ENCODE results near the gene CTNNA3. TPM values are rescaled to one million over a fixed set of nuclear protein-coding genes. Genes with fewer than 3 reads are reported as not detected.

The CTNNA3 gene
- total RNA-seq, 2 donors from 2014 or later: 3.2 to 7.2 TPM

DNA sequence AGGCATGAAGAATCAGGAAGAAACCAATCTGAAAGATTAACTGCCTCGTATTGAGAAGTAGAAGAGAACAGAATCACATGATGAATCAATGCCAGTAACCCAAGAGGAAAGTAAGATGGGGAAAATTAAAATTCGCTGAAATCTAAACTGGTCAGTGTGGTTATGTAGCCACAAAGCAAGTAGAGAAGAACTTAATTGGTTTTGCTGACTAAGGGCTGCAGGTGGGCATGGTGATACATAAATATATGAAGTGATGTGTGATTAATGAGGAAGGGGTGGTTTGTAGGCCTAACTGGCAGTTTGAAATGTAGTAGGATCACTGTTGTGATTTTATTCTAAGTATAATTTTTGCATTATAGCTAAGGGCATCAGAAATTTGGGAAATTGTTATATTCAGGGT lies 853.6 kb downstream of the CTNNA3 start:
- TF ChIP-seq, protein P1, sequence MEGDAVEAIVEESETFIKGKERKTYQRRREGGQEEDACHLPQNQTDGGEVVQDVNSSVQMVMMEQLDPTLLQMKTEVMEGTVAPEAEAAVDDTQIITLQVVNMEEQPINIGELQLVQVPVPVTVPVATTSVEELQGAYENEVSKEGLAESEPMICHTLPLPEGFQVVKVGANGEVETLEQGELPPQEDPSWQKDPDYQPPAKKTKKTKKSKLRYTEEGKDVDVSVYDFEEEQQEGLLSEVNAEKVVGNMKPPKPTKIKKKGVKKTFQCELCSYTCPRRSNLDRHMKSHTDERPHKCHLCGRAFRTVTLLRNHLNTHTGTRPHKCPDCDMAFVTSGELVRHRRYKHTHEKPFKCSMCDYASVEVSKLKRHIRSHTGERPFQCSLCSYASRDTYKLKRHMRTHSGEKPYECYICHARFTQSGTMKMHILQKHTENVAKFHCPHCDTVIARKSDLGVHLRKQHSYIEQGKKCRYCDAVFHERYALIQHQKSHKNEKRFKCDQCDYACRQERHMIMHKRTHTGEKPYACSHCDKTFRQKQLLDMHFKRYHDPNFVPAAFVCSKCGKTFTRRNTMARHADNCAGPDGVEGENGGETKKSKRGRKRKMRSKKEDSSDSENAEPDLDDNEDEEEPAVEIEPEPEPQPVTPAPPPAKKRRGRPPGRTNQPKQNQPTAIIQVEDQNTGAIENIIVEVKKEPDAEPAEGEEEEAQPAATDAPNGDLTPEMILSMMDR (conservative IDR thresholded peaks at IDR 0.05): no peak
- Histone ChIP-seq H3K4me3 (ENCODE audit: low read length) (no peak overlapping the region), H3K27ac (ENCODE audit: low read depth, low read length) (no peak overlapping the region), H3K9me3 (ENCODE audit: control insufficient read depth, low read length) (no peaks in the 10 kb centered on the region), H3K9ac (ENCODE audit: extremely low read depth, low read length, poor library complexity, severe bottlenecking) (no peak overlapping the region), H3K27me3 (ENCODE audit: control insufficient read depth, insufficient read depth, low read length, poor library complexity, severe bottlenecking) (no peaks in the 10 kb centered on the region), H3K36me3 (ENCODE audit: control insufficient read depth, insufficient read depth, low read length) (no peaks in the 10 kb centered on the region), H3K4me1 (ENCODE audit: control insufficient read depth, insufficient read depth, low read length) (no peaks in the 10 kb centered on the region)
- H3K9me3 Mint-ChIP-seq: no peaks in the 10 kb centered on the region
- DNase-seq: no peak
- no peak overlapping the region for H3K4me3 Mint-ChIP-seq
- H3K27ac Mint-ChIP-seq: no peak overlapping the region
- peaks cover 2% of the 10 kb centered on the region for H3K4me1 Mint-ChIP-seq
- H3K27me3 Mint-ChIP-seq (ENCODE audit: insufficient read depth): no peaks in the 10 kb centered on the region
- H3K36me3 Mint-ChIP-seq (ENCODE audit: low read depth): no peaks in the 10 kb centered on the region
- WGBS, 2 experiments (ENCODE audit: insufficient coverage in 1 of 2, insufficient read length in 1 of 2): 88 to 96% methylated on average over 2 of the region's 2 CpGs

DNA sequence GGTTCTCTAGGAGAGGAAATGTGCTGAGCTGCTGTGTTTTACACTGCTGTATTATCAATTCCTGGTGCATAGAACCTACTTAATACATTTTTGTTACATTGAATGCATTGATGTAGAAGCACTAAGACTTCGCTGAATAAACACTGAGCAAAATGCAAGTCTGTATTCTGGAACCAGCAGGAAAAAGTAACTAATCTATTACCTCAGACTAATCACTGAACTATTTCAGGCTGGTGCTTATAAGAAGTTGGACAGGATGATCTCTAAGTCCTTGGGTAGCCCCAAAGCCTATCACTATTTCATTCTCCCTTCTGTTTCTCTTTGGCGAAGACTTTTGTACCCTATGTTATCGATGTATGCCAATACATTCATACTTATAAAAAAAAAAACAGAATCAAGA lies 857.3 kb downstream of the CTNNA3 start:
- Histone ChIP-seq H3K9me3 (ENCODE audit: control insufficient read depth, low read length) (no peaks in the 10 kb centered on the region), H3K4me1 (ENCODE audit: control insufficient read depth, insufficient read depth, low read length) (no peaks in the 10 kb centered on the region), H3K9ac (ENCODE audit: extremely low read depth, low read length, poor library complexity, severe bottlenecking) (no peak overlapping the region), H3K27me3 (ENCODE audit: control insufficient read depth, insufficient read depth, low read length, poor library complexity, severe bottlenecking) (no peaks in the 10 kb centered on the region), H3K36me3 (ENCODE audit: control insufficient read depth, insufficient read depth, low read length) (no peaks in the 10 kb centered on the region), H3K4me3 (ENCODE audit: low read length) (no peak overlapping the region), H3K27ac (ENCODE audit: low read depth, low read length) (no peak overlapping the region)
- Mint-ChIP-seq H3K27me3 (ENCODE audit: insufficient read depth) (no peaks in the 10 kb centered on the region), H3K27ac (no peak overlapping the region), H3K36me3 (ENCODE audit: low read depth) (no peaks in the 10 kb centered on the region), H3K9me3 (no peaks in the 10 kb centered on the region), H3K4me1 (peaks cover 4% of the 10 kb centered on the region), H3K4me3 (no peak overlapping the region)
- no peak for DNase-seq
- TF ChIP-seq, protein P1 (conservative IDR thresholded peaks at IDR 0.05): no peak
- 100% methylated on average over 3 of the region's 3 CpGs; no CpG with 5 or more reads in 1 of the 2 experiments for WGBS, 2 experiments (ENCODE audit: insufficient coverage in 1 of 2, insufficient read length in 1 of 2)

DNA sequence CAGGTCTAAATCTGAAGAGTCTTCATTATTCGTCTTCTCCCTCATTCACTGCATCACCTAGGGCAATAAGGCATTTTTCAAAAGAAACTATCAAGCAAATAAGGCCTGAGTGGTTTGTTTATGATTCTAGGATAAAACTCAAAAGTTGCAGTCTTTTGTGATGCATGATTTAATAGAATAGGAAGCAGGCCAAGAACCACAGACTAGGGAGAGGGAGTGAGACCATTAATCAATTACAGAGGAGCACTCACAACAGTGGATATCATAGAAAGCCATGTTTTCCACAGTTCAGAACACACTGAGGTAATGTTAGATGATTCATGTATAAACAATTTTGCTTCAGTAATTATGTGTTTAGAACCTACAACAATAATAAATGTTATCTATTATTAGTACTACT lies 858.0 kb downstream of the CTNNA3 start:
- no peaks in the 10 kb centered on the region for H3K36me3 Mint-ChIP-seq (ENCODE audit: low read depth)
- DNase-seq: no peak
- no peak overlapping the region for H3K9ac ChIP-seq (ENCODE audit: extremely low read depth, low read length, poor library complexity, severe bottlenecking)
- no peaks in the 10 kb centered on the region for H3K27me3 ChIP-seq (ENCODE audit: control insufficient read depth, insufficient read depth, low read length, poor library complexity, severe bottlenecking)
- no peak overlapping the region for H3K27ac Mint-ChIP-seq
- no peaks in the 10 kb centered on the region for H3K27me3 Mint-ChIP-seq (ENCODE audit: insufficient read depth)
- no peaks in the 10 kb centered on the region for H3K4me1 ChIP-seq (ENCODE audit: control insufficient read depth, insufficient read depth, low read length)
- H3K36me3 ChIP-seq (ENCODE audit: control insufficient read depth, insufficient read depth, low read length): no peaks in the 10 kb centered on the region
- H3K4me3 ChIP-seq (ENCODE audit: low read length): no peak overlapping the region
- no peaks in the 10 kb centered on the region for H3K9me3 ChIP-seq (ENCODE audit: control insufficient read depth, low read length)
- TF ChIP-seq, protein P1 (conservative IDR thresholded peaks at IDR 0.05): no peak
- 96 to 100% methylated on average over 1 of the region's 1 CpG for WGBS, 2 experiments (ENCODE audit: insufficient coverage in 1 of 2, insufficient read length in 1 of 2)
- peaks cover 6% of the 10 kb centered on the region for H3K4me1 Mint-ChIP-seq
- H3K27ac ChIP-seq (ENCODE audit: low read depth, low read length): no peak overlapping the region
- no peaks in the 10 kb centered on the region for H3K9me3 Mint-ChIP-seq
- H3K4me3 Mint-ChIP-seq: no peak overlapping the region
